Activated CD4-positive, alpha-beta T cell treated with anti-CD3 and anti-CD28 coated beads, Interleukin-2, amount 10 ng/mL, durations not matched to agents 7 days and 5 days (primary cell): Measurements from ENCODE around the gene RAD51B. TPM values are rescaled to one million over a fixed set of nuclear protein-coding genes. Genes with fewer than 3 reads are reported as not detected.

Source experiments
- CTCF ChIA-PET: fragments of 350-600 bp; sonication (Branson Sonifier 250); formaldehyde crosslinking; loops from one replicate; lab custom pipeline; 2021; ENCODE audit warnings: antibody characterized with exemption; lab: Charles Lee
- POLR2A ChIA-PET: fragments of 350-600 bp; sonication (Branson Sonifier 250); formaldehyde crosslinking; loops from one replicate; lab custom pipeline; 2021; ENCODE audit warnings: antibody characterized with exemption; lab: Charles Lee
- DNase-seq: peaks from one replicate; pipeline ENCODE4 v3.0.0-alpha.2; 2020
- H3K27ac Mint-ChIP-seq: one replicate; pipeline ENCODE4 v1.8.0; 2021; ENCODE audit warnings: mild to moderate bottlenecking, moderate library complexity, mixed read lengths
- H3K27me3 Mint-ChIP-seq: one replicate; pipeline ENCODE4 v1.8.0; 2021; ENCODE audit warnings: mixed read lengths
- H3K36me3 Mint-ChIP-seq: one replicate; pipeline ENCODE4 v1.8.0; 2021; ENCODE audit warnings: low read depth, mixed read lengths
- H3K4me1 Mint-ChIP-seq: one replicate; pipeline ENCODE4 v1.8.0; 2021; ENCODE audit warnings: mixed read lengths
- H3K4me3 Mint-ChIP-seq: one replicate; pipeline ENCODE4 v1.8.0; 2021; ENCODE audit warnings: mild to moderate bottlenecking, moderate library complexity, mixed read lengths
- H3K9me3 Mint-ChIP-seq: one replicate; pipeline ENCODE4 v1.8.0; 2021; ENCODE audit warnings: mixed read lengths
- total RNA-seq, 2 experiments: library from RNA; stranded (reverse); gene quantifications; one replicate each; pipeline ENCODE4 v1.2.3, GENCODE V29; 2021

Gene RAD51B
- total RNA-seq, 2 experiments from 2014 or later, result 20.6 to 30.3 TPM

DNA sequence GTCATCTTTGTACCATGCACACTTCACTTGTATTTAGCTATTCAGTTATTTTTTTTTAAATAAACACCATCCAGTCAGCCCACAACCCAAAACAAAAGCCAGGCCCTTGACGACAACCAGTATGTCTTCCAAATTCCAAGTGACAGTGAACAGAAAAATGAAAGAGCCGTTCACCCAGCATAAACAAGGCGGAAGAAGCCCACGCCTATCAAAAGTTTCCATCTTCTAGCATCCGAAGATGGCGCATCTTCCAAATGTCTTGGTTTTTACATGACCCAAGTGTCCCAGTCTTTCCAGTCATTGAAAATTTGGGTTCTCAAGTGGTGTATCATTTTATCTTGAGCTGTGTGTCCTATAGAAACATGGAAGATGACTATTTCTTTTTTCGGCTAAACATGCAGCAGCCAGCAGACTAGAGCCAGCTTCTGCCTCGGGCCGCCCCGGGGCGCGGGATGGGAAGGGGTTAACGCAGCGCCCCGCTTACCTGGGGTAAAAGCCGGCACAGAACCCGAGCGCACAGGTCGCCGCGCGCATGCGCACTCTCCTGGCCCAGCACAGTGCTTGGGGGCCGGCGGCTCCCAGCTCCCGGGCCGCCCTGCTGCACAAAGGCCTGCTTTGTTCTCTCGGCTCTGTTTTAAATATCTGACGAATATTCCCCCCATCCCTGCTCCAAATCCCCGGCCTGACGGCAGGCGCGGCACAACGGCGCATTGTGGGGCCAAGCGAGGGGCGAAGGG is 808.5 kb downstream of the RAD51B start:
- Mint-ChIP-seq H3K36me3 (no peaks in the 10 kb centered on the region), H3K9me3 (no peaks in the 10 kb centered on the region), H3K4me3 (peak overlapping the region; percentile 19), H3K27me3 (peaks cover 15% of the 10 kb centered on the region), H3K4me1 (peaks cover 18% of the 10 kb centered on the region), H3K27ac (no peak overlapping the region)
- ChIA-PET POLR2A (no interaction called here), CTCF (interaction anchor here (0.6 to 1.2 kb wide), 3 partner anchors 13 to 162 kb away, joined by 3 read pairs; no protein-coding TSS in a partner anchor)
- no peak for DNase-seq

DNA sequence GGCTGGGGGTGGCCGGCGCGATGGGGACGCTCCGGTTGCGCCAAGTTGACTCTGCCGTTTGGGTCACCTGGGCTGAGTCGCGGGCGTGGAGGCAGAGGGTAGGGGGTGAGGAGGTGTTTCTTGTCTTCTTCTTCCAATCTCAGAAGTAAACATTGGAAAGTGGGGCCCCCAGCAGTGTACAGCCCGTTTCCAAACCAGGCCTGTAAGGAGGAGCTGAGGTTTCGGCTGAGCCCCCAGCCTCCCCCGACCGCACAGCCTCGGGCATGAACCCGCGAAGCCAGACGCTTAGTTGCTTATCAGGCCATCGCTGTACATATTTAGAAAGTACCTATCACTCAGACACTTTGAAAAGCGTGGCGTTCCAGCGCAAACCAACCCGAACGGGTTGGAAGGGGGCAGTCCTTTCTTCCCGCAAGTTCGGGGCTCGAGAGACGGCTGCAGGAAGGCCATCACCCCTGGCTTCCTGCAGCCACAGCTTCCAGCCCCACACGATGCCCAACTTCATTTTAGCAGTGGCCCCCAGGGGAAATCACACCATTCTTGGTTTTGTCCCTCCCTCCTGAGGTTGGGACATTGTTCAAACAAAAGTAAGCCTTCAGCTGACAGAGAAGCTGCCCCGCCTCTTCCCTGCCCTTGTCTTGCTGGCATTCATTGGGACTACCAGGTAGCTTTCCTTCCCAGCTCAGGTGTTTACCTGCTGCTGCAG is 809.2 kb downstream of the RAD51B start:
- no peak overlapping the region for H3K27ac Mint-ChIP-seq
- H3K27me3 Mint-ChIP-seq, result peaks cover 15% of the 10 kb centered on the region
- H3K4me1 Mint-ChIP-seq, result peaks cover 18% of the 10 kb centered on the region
- peak overlapping the region; percentile 19 for H3K4me3 Mint-ChIP-seq
- H3K36me3 Mint-ChIP-seq, result no peaks in the 10 kb centered on the region
- no peaks in the 10 kb centered on the region for H3K9me3 Mint-ChIP-seq
- ChIA-PET POLR2A (no interaction called here), CTCF (interaction anchor here (0.8 to 1.3 kb wide), 5 partner anchors 9 to 161 kb away, joined by 3 to 4 read pairs (median 3); no protein-coding TSS in a partner anchor)
- peak; percentile 18 for DNase-seq

- Mint-ChIP-seq H3K27ac (no peak overlapping the region), H3K36me3 (no peaks in the 10 kb centered on the region), H3K4me3 (no peak overlapping the region), H3K27me3 (peaks cover 15% of the 10 kb centered on the region), H3K9me3 (no peaks in the 10 kb centered on the region), H3K4me1 (peaks cover 18% of the 10 kb centered on the region)
- CTCF ChIA-PET, result interaction anchor here (1.3 to 1.6 kb wide), 2 partner anchors 9 to 41 kb away, joined by 3 to 4 read pairs; no protein-coding TSS in a partner anchor
- DNase-seq, result no peak
- POLR2A ChIA-PET, result no interaction called here
Measured at GRCh38 chr14:68630081-68630571, 810.5 kb downstream of the RAD51B start.

- no peaks in the 10 kb centered on the region for H3K36me3 Mint-ChIP-seq
- DNase-seq, result no peak
- CTCF ChIA-PET, result interaction anchor here (1.6 kb wide), 1 partner anchor 9 kb away, joined by 4 read pairs; no protein-coding TSS in a partner anchor
- no peak overlapping the region for H3K4me3 Mint-ChIP-seq
- no peak overlapping the region for H3K27ac Mint-ChIP-seq
- H3K4me1 Mint-ChIP-seq, result peaks cover 18% of the 10 kb centered on the region
- H3K27me3 Mint-ChIP-seq, result peaks cover 15% of the 10 kb centered on the region
- H3K9me3 Mint-ChIP-seq, result no peaks in the 10 kb centered on the region
- POLR2A ChIA-PET, result interaction anchor here (0.6 kb wide), 1 partner anchor 19 kb away, joined by 10 read pairs; no protein-coding TSS in a partner anchor
Measured at GRCh38 chr14:68630611-68631393, 811.2 kb downstream of the RAD51B start.

- peaks cover 15% of the 10 kb centered on the region for H3K27me3 Mint-ChIP-seq
- no peak overlapping the region for H3K4me3 Mint-ChIP-seq
- POLR2A ChIA-PET, result no interaction called here
- no peak for DNase-seq
- CTCF ChIA-PET, result interaction anchor here (1.6 kb wide), 1 partner anchor 10 kb away, joined by 4 read pairs; no protein-coding TSS in a partner anchor
- no peaks in the 10 kb centered on the region for H3K36me3 Mint-ChIP-seq
- peaks cover 18% of the 10 kb centered on the region for H3K4me1 Mint-ChIP-seq
- H3K27ac Mint-ChIP-seq, result no peak overlapping the region
- no peaks in the 10 kb centered on the region for H3K9me3 Mint-ChIP-seq
Measured at GRCh38 chr14:68631394-68632053, 811.9 kb downstream of the RAD51B start.

DNA sequence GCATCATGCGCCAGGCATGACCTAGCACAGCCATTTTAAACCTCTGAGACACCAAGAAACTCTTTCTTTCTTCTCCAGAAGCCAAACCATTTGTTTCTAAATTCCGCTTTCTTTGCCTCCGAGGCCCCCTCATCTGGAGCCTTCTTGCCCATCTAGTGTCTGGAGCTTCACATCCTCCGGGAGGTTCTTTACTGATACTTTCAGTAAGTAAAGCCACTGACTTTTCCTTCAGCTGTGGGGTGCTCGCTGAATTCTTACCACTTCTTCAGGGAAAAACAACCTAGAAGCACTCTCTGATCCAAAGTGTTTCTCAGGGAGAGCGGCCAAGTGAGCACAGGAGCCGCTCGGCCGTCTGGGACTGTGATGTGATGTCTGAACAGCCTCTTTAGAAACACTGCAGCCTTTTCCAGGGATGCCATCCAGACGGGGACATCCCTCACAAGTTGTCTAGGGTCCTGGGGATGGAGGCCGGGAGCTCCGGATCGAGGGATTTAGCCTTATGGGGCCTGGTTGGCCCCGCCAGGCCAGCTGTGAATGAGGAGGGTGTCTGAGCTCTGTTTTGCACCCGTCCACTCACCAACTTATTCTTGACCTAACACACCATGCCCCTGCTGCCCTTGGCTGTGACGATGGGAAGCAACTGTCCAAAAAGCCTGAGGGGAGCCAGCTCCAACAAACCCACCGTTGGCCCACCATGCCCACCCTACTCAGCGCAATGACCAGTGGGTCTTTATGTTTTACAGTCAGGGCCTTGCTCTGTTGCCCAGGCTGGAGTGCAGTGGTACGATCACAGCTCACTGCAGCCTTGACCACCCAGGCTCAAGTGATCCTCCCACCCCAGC is 812.7 kb downstream of the RAD51B start:
- peaks cover 18% of the 10 kb centered on the region for H3K4me1 Mint-ChIP-seq
- POLR2A ChIA-PET, result no interaction called here
- CTCF ChIA-PET, result no interaction called here

GRCh38 chr14:68633131-68633991 is 813.8 kb downstream of the RAD51B start:
- H3K9me3 Mint-ChIP-seq, result no peaks in the 10 kb centered on the region
- H3K4me1 Mint-ChIP-seq, result peaks cover 9% of the 10 kb centered on the region
- DNase-seq, result no peak
- H3K36me3 Mint-ChIP-seq, result no peaks in the 10 kb centered on the region
- CTCF ChIA-PET, result no interaction called here
- H3K27me3 Mint-ChIP-seq, result peaks cover 10% of the 10 kb centered on the region
- POLR2A ChIA-PET, result no interaction called here
- no peak overlapping the region for H3K27ac Mint-ChIP-seq
- no peak overlapping the region for H3K4me3 Mint-ChIP-seq

More for the DNA sequence above, 812.7 kb downstream of the RAD51B start:
- Mint-ChIP-seq H3K9me3 (no peaks in the 10 kb centered on the region), H3K4me3 (no peak overlapping the region), H3K27ac (no peak overlapping the region), H3K36me3 (no peaks in the 10 kb centered on the region), H3K27me3 (peaks cover 14% of the 10 kb centered on the region)
- DNase-seq, result no peak

GRCh38 chr14:68634332-68634731 is 814.8 kb downstream of the RAD51B start:
- Mint-ChIP-seq H3K27ac (no peak overlapping the region), H3K36me3 (no peaks in the 10 kb centered on the region), H3K4me3 (no peak overlapping the region), H3K4me1 (no peaks in the 10 kb centered on the region), H3K9me3 (no peaks in the 10 kb centered on the region), H3K27me3 (peaks cover 5% of the 10 kb centered on the region)
- no peak for DNase-seq
- ChIA-PET POLR2A (no interaction called here), CTCF (no interaction called here)

DNA sequence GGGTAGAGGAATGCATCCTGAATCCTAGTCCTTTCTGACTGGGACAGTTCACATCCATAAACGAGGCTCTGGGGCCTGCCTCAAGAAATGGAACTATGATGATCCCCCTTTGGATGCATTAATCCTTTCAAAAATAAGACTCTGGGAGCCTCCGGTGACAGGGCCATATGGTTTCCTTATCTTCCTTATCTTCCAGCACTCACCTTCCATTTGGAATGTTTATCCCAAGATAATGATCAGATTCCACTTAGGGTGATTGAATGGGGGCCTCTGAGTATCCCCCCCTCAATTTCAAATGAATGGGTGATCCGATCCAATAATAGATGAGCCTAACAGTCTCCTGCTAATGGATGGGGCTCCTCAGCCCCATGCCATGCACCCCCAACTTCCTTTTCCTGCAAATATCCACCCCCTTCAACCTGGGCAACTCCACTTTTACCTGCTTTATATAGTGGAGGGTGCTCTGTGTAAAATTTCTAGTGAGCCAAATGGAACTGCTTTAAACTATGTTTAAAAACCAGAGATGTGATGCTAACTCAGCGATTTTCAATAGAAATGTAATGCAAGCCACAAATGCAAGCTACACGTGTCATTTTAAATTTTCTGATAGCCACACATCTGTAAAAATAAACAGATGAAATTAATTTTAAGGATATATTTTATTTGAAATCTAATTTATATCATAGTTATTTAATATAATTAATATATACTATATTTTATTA is 815.5 kb downstream of the RAD51B start:
- H3K4me3 Mint-ChIP-seq, result no peak overlapping the region
- no peak overlapping the region for H3K27ac Mint-ChIP-seq
- H3K36me3 Mint-ChIP-seq, result no peaks in the 10 kb centered on the region
- no peaks in the 10 kb centered on the region for H3K9me3 Mint-ChIP-seq
- ChIA-PET CTCF (no interaction called here), POLR2A (no interaction called here)
- H3K27me3 Mint-ChIP-seq, result peaks cover 5% of the 10 kb centered on the region
- no peaks in the 10 kb centered on the region for H3K4me1 Mint-ChIP-seq
- DNase-seq, result no peak

GRCh38 chr14:68636597-68636996 is 817.0 kb downstream of the RAD51B start:
- Mint-ChIP-seq H3K27ac (no peak overlapping the region), H3K27me3 (no peaks in the 10 kb centered on the region), H3K4me1 (no peaks in the 10 kb centered on the region), H3K9me3 (peaks cover 11% of the 10 kb centered on the region), H3K4me3 (no peak overlapping the region), H3K36me3 (peaks cover 3% of the 10 kb centered on the region)
- CTCF ChIA-PET, result interaction anchor here (0.7 kb wide), 1 partner anchor 801 kb away, joined by 4 read pairs; no protein-coding TSS in a partner anchor
- no peak for DNase-seq
- POLR2A ChIA-PET, result no interaction called here
